GM18861 (cell line): ENCODE results near the gene MKKS.

Source experiments
- ATAC-seq: cut with Tn5 transposase; IDR thresholded peaks from one replicate; pipeline ENCODE4 v1.9.1; 2021; ENCODE audit not compliant: unreplicated experiment

Gene MKKS

DNA sequence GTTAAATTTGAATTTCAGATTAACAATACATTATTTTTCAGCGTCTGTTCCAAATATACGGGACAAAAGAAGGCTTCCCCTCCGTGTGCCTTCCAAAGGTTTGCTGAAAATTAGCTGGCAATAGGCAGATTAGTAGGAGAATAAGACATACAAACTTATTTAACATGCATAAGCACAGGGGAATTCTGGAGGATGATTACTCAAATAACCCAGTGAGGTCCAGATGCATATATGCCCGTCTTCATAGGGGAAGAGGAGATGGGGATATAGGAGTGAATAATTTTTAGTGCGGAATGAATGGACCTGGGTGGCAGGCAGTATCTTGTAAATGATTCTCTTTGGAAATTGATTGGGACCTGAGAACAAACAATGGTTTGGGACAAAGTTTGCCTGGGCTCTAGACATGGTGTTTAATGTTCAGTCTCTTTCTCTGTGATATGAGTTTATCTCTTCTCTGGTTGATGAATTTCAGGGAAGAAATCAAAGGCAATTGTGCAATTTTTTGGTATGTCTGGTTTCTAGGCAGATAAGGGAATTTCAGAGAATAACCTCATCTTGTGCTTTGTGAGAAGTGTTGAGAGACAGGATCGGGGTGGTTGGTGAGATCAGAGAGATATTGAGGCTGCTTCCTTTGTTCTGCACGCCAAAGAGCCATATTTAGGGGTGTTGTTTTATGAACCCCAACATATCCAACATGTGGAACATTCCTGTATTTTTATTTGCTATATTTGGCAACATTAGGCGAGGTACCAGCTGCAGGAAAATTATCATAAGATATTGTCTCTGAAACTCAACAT is 63.7 kb downstream of the MKKS start:
- ATAC-seq, result no peak

- ATAC-seq, result no peak
Observed at GRCh38 chr20:10369723-10370090, 64.3 kb downstream of the MKKS start.

DNA sequence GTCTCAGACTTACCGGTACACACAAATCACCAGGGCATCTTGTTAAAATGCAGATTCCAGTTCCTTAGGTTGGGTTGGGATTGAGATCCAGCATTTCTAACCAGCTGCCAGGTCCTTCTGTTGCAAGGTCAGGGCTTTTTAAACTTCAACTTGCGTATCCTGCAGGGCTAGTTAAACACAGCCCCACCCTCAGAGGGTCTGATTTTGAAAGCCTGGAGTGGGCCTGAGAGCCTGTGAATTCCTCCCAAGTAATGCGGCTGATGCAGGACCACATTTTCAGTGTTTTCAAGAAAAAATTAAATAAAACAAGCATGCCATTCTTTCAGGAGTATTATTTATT is 65.3 kb downstream of the MKKS start:
- ATAC-seq, result no peak

- ATAC-seq, result no peak
Observed at GRCh38 chr20:10367943-10368701, 65.9 kb downstream of the MKKS start.

DNA sequence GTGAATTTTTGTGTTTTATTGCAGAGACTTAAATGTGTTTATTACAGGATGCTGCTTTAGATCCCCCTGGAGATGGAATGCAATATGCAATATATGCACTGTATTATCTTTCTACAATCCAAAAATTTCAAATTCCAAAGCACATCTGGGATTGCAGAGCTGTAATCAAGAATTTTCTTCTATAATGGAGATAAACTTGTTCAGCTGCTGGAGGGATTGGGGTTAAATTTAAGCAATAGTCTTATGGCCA is 66.4 kb downstream of the MKKS start:
- ATAC-seq, result no peak

GRCh38 chr20:10366898-10367692 is 66.9 kb downstream of the MKKS start:
- ATAC-seq, result no peak

DNA sequence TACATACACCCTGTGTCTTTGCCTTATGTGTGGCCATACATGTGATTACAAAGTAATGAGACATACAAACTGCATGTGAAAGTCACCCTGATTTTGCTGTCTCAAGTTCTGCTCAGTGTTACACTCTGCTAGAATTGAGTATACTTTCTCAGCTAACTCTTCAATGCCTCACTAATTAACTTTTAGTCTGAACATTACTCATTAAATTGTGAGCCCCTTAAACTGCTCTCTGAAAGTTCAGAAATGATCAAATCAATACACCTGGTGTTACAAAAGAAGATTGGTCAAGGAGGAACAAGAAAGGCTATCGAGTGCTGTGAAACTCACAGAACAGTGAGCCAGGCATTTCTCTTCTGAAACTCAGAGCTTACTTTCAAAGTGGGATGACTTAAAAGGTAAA is 71.3 kb downstream of the MKKS start:
- ATAC-seq, result peak; percentile 81

DNA sequence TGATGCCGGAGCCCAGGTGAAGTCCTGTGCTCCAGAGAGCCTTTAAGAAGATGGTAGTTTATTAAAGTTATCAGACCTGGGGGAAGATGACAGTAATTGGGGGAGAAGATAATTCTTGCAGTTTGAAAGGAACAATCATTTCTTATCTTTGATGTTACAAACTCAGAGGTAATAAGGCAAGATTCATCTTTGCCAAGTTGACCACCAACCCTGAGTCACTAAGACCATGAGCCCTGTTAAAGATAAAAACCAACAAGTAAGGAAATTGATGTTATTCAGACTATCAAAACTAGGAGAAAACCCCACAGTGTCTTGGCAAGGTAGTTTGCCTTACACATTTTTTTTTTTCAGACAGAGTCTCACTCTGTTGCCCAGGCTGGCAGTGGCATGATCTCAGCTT is 73.1 kb downstream of the MKKS start:
- ATAC-seq, result no peak

DNA sequence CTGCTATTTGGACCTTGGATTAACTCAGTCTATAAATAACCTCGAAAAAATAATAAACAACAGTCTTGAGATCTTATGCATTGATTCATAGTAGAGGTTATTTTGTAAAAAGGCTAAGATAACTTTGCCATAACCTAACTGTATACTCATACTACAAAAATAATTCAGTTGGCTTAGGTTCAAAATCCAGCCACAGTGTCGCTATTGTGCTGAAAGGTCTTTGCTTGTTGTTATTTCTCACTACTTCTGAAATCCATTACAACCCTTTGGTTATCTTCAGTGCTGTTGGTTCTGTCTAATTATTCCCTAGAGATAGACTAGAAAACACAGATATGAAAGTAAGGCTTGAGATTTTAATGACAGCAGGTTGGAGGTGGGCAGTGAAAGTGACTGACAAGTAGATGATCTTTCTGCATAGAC is 74.4 kb downstream of the MKKS start:
- peak; percentile 43 for ATAC-seq

GRCh38 chr20:10357974-10358373 is 76.0 kb downstream of the MKKS start:
- no peak for ATAC-seq

GRCh38 chr20:10357061-10357708 is 76.8 kb downstream of the MKKS start:
- ATAC-seq, result no peak

DNA sequence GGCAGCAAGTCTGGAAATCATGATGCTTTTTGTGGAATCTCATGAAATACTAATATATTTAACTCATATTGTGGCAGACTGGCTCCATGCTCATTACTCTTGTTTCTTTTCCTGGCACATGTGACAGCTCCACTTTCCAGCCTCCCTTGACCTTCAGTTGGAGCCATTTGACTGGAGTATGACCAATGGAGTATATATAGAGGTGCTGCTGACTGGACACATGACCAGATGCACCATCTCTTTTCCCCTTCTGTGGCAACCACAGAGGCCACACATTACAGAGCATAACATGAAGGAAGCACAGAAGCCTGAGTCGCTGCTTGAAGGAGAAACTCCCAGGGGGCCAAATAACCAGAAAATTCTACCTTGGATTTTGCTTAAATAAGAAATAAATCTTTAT is 77.4 kb downstream of the MKKS start:
- ATAC-seq, result no peak

DNA sequence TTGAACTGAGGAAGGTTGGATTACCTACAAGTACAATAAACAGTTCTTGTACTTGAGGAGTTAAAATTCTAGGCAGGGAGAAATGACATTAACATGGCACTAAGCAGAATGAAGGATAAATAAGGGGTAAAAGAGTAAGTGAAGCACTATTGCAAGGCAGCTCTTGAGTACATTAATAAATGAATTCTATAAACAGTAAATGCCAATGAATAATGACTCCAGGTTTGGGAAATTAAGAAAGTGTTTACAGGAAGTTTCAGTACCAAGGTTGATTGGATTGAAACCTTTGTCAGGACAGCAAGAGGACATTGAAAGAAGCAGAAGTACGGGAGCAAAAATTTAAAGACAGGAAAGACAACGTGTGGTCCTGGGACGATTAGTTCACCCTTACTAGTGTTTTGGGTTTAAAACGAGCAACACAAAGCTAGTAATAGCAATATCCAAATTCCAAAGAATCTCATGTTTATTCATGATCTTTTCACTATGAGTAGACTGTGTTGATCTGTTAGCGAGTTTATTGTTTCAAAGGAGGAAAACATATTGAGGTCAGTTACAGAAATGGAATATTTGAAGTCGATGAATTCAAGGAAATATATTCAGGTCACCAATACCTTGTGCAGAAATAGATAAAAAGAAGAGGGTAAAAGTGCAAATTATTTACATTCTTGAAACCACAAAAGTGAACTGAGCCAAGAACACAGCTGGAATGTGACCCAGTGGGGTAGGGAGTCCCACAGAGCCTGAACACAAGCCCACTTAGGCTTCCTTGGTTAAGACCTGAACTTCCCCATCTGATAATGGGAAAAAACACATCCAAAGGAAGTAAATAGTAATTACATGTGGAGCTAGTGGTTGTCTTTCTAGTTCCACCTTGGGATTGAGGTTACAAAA is 80.8 kb downstream of the MKKS start:
- ATAC-seq, result no peak
